Ectodermal cell (in vitro differentiated cells): ENCODE measurements around the gene C11orf54.
"Not testable (repeated sequence)": the region's sequence is repeated elsewhere in the genome, so short reads cannot be mapped to it uniquely, and the experiment has no call there.

Experiments
- H3K27ac ChIP-seq: 2 replicates; pipeline ENCODE4 v1.7.0; 2013; ENCODE audit warnings: mild to moderate bottlenecking, low read depth, low read length; ENCODE audit not compliant: insufficient read depth, poor library complexity, severe bottlenecking
- H3K27me3 ChIP-seq: 2 replicates; pipeline ENCODE4 v1.7.0; 2013; ENCODE audit warnings: mild to moderate bottlenecking, low read length; ENCODE audit not compliant: insufficient read depth, control insufficient read depth, poor library complexity, severe bottlenecking
- H3K36me3 ChIP-seq: one replicate; pipeline ENCODE4 v1.7.0; 2013; ENCODE audit warnings: low read length; ENCODE audit not compliant: control insufficient read depth, insufficient read depth
- H3K4me1 ChIP-seq: one replicate; pipeline ENCODE4 v1.7.0; 2013; ENCODE audit warnings: low read length; ENCODE audit not compliant: control insufficient read depth, insufficient read depth
- H3K4me3 ChIP-seq: 2 replicates; pipeline ENCODE4 v1.7.0; 2013; ENCODE audit warnings: low read depth, low read length, control low read depth; ENCODE audit not compliant: insufficient read depth
- H3K9me3 ChIP-seq: 2 replicates; pipeline ENCODE4 v1.7.0; 2013; ENCODE audit warnings: mild to moderate bottlenecking, low read length, moderate library complexity; ENCODE audit not compliant: control insufficient read depth
- WGBS, 2 experiments: methylation state at CpG; one replicate each; pipeline ENCODE4 v1.1.7; 2013; ENCODE audit warnings: missing lambda C conversion rate in 2 of 2; 5-methylcytosine and 5-hydroxymethylcytosine counted together

C11orf54 gene

GRCh38 chr11:93744669-93745004, 3.2 kb downstream of the C11orf54 start:
- H3K27ac ChIP-seq = no peak overlapping the region
- no peaks in the 10 kb centered on the region for H3K27me3 ChIP-seq
- H3K4me1 ChIP-seq = peaks cover 3% of the 10 kb centered on the region
- no peaks in the 10 kb centered on the region for H3K9me3 ChIP-seq
- H3K4me3 ChIP-seq = no peak overlapping the region
- 77 to 81% methylated on average over 7 of the region's 7 CpGs for WGBS, 2 experiments
- H3K36me3 ChIP-seq = no peaks in the 10 kb centered on the region

- H3K4me1 ChIP-seq, H3K27me3 ChIP-seq, H3K4me3 ChIP-seq, H3K9me3 ChIP-seq, H3K36me3 ChIP-seq: not testable (repeated sequence)
- WGBS, 2 experiments = 58 to 60% methylated on average over 12 of the region's 12 CpGs
- H3K27ac ChIP-seq = peak overlapping the region; percentile 16
These were observed 3.7 kb downstream of the C11orf54 start for GRCh38 chr11:93745005-93745755.

GRCh38 chr11:93746101-93746500, 4.6 kb downstream of the C11orf54 start:
- 91 to 93% methylated on average over 2 of the region's 2 CpGs for WGBS, 2 experiments
- Histone ChIP-seq H3K4me1 (peaks cover 3% of the 10 kb centered on the region), H3K27me3 (no peaks in the 10 kb centered on the region), H3K27ac (no peak overlapping the region), H3K36me3 (no peaks in the 10 kb centered on the region), H3K9me3 (no peaks in the 10 kb centered on the region), H3K4me3 (no peak overlapping the region)

- H3K36me3 ChIP-seq = no peaks in the 10 kb centered on the region
- H3K9me3 ChIP-seq = no peaks in the 10 kb centered on the region
- 100% methylated on average over 1 of the region's 1 CpG for WGBS, 2 experiments
- H3K27ac ChIP-seq = no peak overlapping the region
- no peaks in the 10 kb centered on the region for H3K27me3 ChIP-seq
- no peak overlapping the region for H3K4me3 ChIP-seq
- H3K4me1 ChIP-seq = peaks cover 3% of the 10 kb centered on the region
These were observed 5.7 kb downstream of the C11orf54 start for GRCh38 chr11:93747122-93747521.

- H3K9me3 ChIP-seq = no peaks in the 10 kb centered on the region
- WGBS, 2 experiments = 89% methylated on average over 1 of the region's 1 CpG; no CpG with 5 or more reads in 1 of the 2 experiments
- peaks cover 6% of the 10 kb centered on the region for H3K36me3 ChIP-seq
- H3K27ac ChIP-seq = no peak overlapping the region
- H3K4me1 ChIP-seq = no peaks in the 10 kb centered on the region
- no peaks in the 10 kb centered on the region for H3K27me3 ChIP-seq
- H3K4me3 ChIP-seq = no peak overlapping the region
These were observed 9.5 kb downstream of the C11orf54 start for GRCh38 chr11:93751001-93751400.

GRCh38 chr11:93753241-93753640, 11.8 kb downstream of the C11orf54 start:
- no peak overlapping the region for H3K27ac ChIP-seq
- H3K27me3 ChIP-seq = no peaks in the 10 kb centered on the region
- no peaks in the 10 kb centered on the region for H3K4me1 ChIP-seq
- 88 to 100% methylated on average over 2 of the region's 2 CpGs for WGBS, 2 experiments
- H3K4me3 ChIP-seq = no peak overlapping the region
- H3K36me3 ChIP-seq = peaks cover 10% of the 10 kb centered on the region
- H3K9me3 ChIP-seq = no peaks in the 10 kb centered on the region

- Histone ChIP-seq H3K9me3 (no peaks in the 10 kb centered on the region), H3K4me1 (no peaks in the 10 kb centered on the region), H3K27ac (no peak overlapping the region), H3K4me3 (no peak overlapping the region), H3K36me3 (peaks cover 17% of the 10 kb centered on the region), H3K27me3 (no peaks in the 10 kb centered on the region)
- 91 to 100% methylated on average over 2 to 3 of the region's 3 CpGs for WGBS, 2 experiments
These were observed 15.3 kb downstream of the C11orf54 start for GRCh38 chr11:93756748-93757147.

GRCh38 chr11:93757301-93757700, 15.8 kb downstream of the C11orf54 start:
- H3K27ac ChIP-seq = no peak overlapping the region
- WGBS, 2 experiments = 94 to 96% methylated on average over 3 of the region's 3 CpGs
- H3K27me3 ChIP-seq = no peaks in the 10 kb centered on the region
- peaks cover 18% of the 10 kb centered on the region for H3K36me3 ChIP-seq
- no peaks in the 10 kb centered on the region for H3K9me3 ChIP-seq
- no peak overlapping the region for H3K4me3 ChIP-seq
- H3K4me1 ChIP-seq = no peaks in the 10 kb centered on the region

GRCh38 chr11:93757924-93758865, 16.7 kb downstream of the C11orf54 start:
- Histone ChIP-seq H3K27me3 (no peaks in the 10 kb centered on the region), H3K9me3 (no peaks in the 10 kb centered on the region), H3K36me3 (peaks cover 21% of the 10 kb centered on the region), H3K4me3 (no peak overlapping the region), H3K27ac (no peak overlapping the region), H3K4me1 (no peaks in the 10 kb centered on the region)
- 95 to 96% methylated on average over 38 of the region's 38 CpGs for WGBS, 2 experiments

GRCh38 chr11:93759123-93759522, 17.7 kb downstream of the C11orf54 start:
- not testable (repeated sequence) for H3K4me1 ChIP-seq, H3K27ac ChIP-seq, H3K4me3 ChIP-seq, H3K9me3 ChIP-seq, H3K27me3 ChIP-seq
- WGBS, 2 experiments = 75 to 85% methylated on average over 4 of the region's 4 CpGs
- H3K36me3 ChIP-seq = peaks cover 21% of the 10 kb centered on the region
